ENCODE results near the gene DR1.

Gene DR1

GRCh38 chr1:93345633-93346420 is at the start of gene DR1:
TSS of gene DR1 (plus strand) at chr1:93345907. CDS start at chr1:93346646, 739 bp downstream.
- no peak for TF ChIP-seq CTCF (IDR thresholded peaks at IDR 0.05; ENCODE audit: poor library complexity, severe bottlenecking)
- peak; percentile 90 for DNase-seq (ENCODE audit: low spot score)
- peak; percentile 72 for ATAC-seq (ENCODE audit: low read depth)
- Histone ChIP-seq H3K27ac (ENCODE audit: poor library complexity, severe bottlenecking) (peak within 1 kb of the TSS; percentile 90), H3K4me3 (ENCODE audit: severe bottlenecking) (peak within 1 kb of the TSS; percentile 89), H3K4me1 (ENCODE audit: insufficient read depth, poor library complexity, severe bottlenecking) (peaks cover 25% of the 10 kb centered on the region), H3K9me3 (ENCODE audit: severe bottlenecking) (no peaks in the 10 kb centered on the region), H3K36me3 (ENCODE audit: low read depth) (peaks cover 32% of the 10 kb centered on the region), H3K27me3 (ENCODE audit: insufficient read depth, poor library complexity, severe bottlenecking) (no peaks in the 10 kb centered on the region)

- Histone ChIP-seq H3K4me3 (ENCODE audit: severe bottlenecking) (no peak overlapping the region), H3K27ac (ENCODE audit: poor library complexity, severe bottlenecking) (no peak overlapping the region), H3K36me3 (ENCODE audit: low read depth) (no peaks in the 10 kb centered on the region), H3K4me1 (ENCODE audit: insufficient read depth, poor library complexity, severe bottlenecking) (no peaks in the 10 kb centered on the region), H3K27me3 (ENCODE audit: insufficient read depth, poor library complexity, severe bottlenecking) (no peaks in the 10 kb centered on the region), H3K9me3 (ENCODE audit: severe bottlenecking) (no peaks in the 10 kb centered on the region)
- no peak for DNase-seq (ENCODE audit: low spot score)
- no peak for ATAC-seq (ENCODE audit: low read depth)
- no peak for TF ChIP-seq CTCF (IDR thresholded peaks at IDR 0.05; ENCODE audit: poor library complexity, severe bottlenecking)
Observed at GRCh38 chr1:93296555-93297154, 49.1 kb upstream of the DR1 start.

- no peak for TF ChIP-seq CTCF (IDR thresholded peaks at IDR 0.05; ENCODE audit: poor library complexity, severe bottlenecking)
- Histone ChIP-seq H3K36me3 (ENCODE audit: low read depth) (no peaks in the 10 kb centered on the region), H3K4me3 (ENCODE audit: severe bottlenecking) (no peak overlapping the region), H3K27ac (ENCODE audit: poor library complexity, severe bottlenecking) (no peak overlapping the region), H3K9me3 (ENCODE audit: severe bottlenecking) (no peaks in the 10 kb centered on the region), H3K4me1 (ENCODE audit: insufficient read depth, poor library complexity, severe bottlenecking) (no peaks in the 10 kb centered on the region), H3K27me3 (ENCODE audit: insufficient read depth, poor library complexity, severe bottlenecking) (no peaks in the 10 kb centered on the region)
- ATAC-seq (ENCODE audit: low read depth) (no peak), DNase-seq (ENCODE audit: low spot score) (no peak)
Observed at GRCh38 chr1:93301131-93301530, 44.6 kb upstream of the DR1 start.

- H3K27me3 ChIP-seq (ENCODE audit: insufficient read depth, poor library complexity, severe bottlenecking): no peaks in the 10 kb centered on the region
- no peak overlapping the region for H3K4me3 ChIP-seq (ENCODE audit: severe bottlenecking)
- no peaks in the 10 kb centered on the region for H3K4me1 ChIP-seq (ENCODE audit: insufficient read depth, poor library complexity, severe bottlenecking)
- no peaks in the 10 kb centered on the region for H3K36me3 ChIP-seq (ENCODE audit: low read depth)
- DNase-seq (ENCODE audit: low spot score): no peak
- no peak for ATAC-seq (ENCODE audit: low read depth)
- H3K27ac ChIP-seq (ENCODE audit: poor library complexity, severe bottlenecking): no peak overlapping the region
- no peaks in the 10 kb centered on the region for H3K9me3 ChIP-seq (ENCODE audit: severe bottlenecking)
- TF ChIP-seq CTCF (IDR thresholded peaks at IDR 0.05; ENCODE audit: poor library complexity, severe bottlenecking): no peak
Observed at GRCh38 chr1:93302078-93302477, 43.6 kb upstream of the DR1 start.

- Histone ChIP-seq H3K4me1 (ENCODE audit: insufficient read depth, poor library complexity, severe bottlenecking) (no peaks in the 10 kb centered on the region), H3K9me3 (ENCODE audit: severe bottlenecking) (no peaks in the 10 kb centered on the region), H3K36me3 (ENCODE audit: low read depth) (no peaks in the 10 kb centered on the region), H3K4me3 (ENCODE audit: severe bottlenecking) (no peak overlapping the region), H3K27ac (ENCODE audit: poor library complexity, severe bottlenecking) (no peak overlapping the region), H3K27me3 (ENCODE audit: insufficient read depth, poor library complexity, severe bottlenecking) (no peaks in the 10 kb centered on the region)
- peak; percentile 97 for TF ChIP-seq CTCF (IDR thresholded peaks at IDR 0.05; ENCODE audit: poor library complexity, severe bottlenecking)
- ATAC-seq (ENCODE audit: low read depth): peak; percentile 62; the same call in 1 of the 3 replicates
- no peak for DNase-seq (ENCODE audit: low spot score)
Observed at GRCh38 chr1:93304716-93305138, 41.0 kb upstream of the DR1 start.
